GM21723 (cell line): ENCODE measurements around the gene OCA2.
"Not testable (repeated sequence)": the region's sequence is repeated elsewhere in the genome, so short reads cannot be mapped to it uniquely, and the experiment has no call there.

Experiments
- ATAC-seq: cut with Tn5 transposase; IDR thresholded peaks from one replicate; pipeline ENCODE4 v1.9.1; 2021; ENCODE audit warnings: mild to moderate bottlenecking, moderate library complexity; ENCODE audit not compliant: unreplicated experiment

OCA2 gene

DNA sequence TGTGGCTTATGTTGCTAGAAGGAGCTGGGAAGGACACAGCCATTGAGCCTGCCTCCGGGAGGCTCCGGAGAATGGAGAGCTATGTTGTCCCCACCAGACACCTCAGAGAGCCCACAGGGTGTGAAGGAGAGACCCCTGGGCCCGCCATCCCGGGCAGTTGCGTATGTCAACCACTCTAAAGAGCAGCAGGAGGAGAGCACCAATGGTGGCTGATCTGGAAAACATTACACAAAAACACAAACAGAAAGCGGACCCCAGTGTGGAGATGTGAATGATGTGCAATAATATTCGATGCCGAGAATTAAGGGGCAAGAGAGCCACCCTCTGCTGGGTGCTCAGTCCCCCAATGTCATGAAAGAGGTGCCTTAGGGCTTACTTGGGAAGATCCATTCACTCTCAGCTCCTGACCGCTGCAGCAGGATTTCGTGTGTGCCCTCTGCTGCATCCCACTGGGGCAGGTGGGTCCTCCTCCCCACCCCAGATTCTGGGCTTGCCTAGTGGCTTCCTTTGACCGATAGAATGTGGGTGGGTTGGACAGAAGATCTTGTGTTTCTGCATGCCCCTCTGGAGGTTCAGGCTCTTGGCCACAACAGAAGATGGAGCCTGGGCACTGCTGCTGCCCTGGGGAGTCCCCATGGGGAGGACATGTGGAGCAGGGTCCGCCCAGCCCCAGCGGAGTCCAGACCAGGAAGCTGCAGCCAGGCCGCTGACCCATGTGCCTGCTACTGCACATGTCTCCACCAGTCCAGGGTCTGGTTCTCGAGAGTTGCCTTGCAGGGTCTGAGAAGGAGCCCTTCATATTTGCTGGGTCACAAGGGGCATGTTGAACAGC is 245.3 kb downstream of the OCA2 start:
- ATAC-seq = no peak

DNA sequence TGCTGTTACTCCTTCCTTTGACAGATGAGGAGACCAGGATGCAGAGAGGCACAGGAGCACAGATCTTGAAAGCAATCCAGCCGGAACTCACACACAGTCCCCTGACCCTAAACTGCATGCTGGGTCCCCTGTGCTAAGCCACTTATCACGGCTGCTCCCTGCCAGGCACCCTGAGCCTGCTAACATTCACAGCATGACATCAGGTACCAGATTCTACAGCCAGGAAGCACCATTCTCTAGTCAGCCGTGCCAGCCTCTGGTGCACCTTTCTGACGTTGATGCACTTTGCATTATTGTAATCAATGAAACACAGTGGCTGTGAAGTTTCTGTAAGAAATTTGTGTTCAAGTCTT is 247.3 kb downstream of the OCA2 start:
- no peak for ATAC-seq

DNA sequence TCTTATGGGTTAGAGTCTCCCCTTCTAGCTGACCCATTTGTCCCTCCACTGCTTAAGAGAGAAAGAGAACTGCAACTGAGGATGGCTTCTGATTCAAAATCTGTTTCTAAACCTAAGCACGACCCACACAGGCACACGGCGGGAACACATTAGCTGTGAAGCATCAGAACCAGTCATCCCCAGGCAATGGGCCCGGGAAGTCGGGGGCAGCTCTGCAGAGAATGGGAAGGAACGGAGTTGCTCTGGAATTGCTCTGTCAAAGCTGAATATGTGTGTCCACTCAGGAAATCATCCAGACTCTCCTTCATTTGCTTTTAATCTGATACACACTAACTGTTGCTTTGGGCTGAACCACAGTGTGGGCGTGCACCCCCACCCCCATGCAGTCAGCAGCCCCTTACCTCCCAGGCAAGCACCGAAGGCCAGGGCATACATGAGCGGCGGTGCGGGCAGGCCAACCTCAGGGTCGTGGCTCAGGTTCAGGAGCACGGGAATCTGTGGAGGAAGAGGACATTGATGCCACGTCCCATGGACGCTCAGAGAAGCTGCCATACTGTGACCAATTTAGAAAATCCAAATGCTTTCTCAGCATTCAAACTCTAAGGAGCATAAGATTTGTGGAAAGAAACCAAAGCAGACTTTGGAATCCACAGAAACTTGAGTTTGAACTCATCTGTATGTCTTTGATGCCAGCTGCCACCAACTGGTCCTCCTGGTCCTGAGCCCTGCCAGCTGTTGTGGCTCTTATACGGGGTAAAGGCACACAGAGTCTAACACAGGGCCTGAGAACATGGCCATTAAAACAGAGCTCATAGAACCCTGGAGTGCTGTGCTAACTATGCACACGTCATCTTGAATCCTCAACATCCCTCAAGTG is 247.9 kb downstream of the OCA2 start:
- ATAC-seq = no peak

DNA sequence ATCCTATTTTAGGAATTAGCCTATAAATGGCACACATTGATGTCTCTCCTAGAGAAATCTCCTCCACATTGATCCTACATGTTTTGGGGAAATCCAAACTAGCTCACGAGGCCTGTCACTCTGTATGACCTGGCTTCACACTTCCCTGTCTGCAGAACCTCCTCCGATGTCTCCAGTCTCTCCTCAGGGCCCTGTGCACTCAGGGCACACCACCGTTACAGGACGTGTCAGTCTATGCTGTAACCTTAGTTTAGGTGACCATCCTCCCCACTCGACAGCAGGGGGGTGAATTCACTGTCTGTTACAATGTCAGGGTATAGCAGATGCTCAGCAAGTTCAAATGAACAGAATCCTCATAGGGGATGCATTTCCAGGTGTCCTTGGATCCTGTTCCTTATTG is 249.1 kb downstream of the OCA2 start:
- no peak for ATAC-seq

DNA sequence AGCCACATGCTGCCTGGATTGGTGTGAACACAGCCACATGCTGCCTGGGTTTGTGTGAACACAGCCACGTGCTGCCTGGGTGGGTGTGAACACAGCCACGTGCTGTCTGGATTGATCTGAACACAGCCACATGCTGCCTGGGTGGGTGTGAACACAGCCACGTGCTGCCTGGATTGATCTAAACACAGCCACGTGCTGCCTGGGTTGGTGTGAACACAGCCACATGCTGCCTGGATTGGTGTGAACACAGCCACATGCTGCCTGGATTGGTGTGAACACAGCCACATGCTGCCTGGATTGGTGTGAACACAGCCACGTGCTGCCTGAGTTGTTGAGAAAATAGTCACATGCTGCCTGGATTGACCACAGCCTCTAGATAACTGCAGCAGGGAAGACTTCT is 250.2 kb downstream of the OCA2 start:
- ATAC-seq = not testable (repeated sequence)

DNA sequence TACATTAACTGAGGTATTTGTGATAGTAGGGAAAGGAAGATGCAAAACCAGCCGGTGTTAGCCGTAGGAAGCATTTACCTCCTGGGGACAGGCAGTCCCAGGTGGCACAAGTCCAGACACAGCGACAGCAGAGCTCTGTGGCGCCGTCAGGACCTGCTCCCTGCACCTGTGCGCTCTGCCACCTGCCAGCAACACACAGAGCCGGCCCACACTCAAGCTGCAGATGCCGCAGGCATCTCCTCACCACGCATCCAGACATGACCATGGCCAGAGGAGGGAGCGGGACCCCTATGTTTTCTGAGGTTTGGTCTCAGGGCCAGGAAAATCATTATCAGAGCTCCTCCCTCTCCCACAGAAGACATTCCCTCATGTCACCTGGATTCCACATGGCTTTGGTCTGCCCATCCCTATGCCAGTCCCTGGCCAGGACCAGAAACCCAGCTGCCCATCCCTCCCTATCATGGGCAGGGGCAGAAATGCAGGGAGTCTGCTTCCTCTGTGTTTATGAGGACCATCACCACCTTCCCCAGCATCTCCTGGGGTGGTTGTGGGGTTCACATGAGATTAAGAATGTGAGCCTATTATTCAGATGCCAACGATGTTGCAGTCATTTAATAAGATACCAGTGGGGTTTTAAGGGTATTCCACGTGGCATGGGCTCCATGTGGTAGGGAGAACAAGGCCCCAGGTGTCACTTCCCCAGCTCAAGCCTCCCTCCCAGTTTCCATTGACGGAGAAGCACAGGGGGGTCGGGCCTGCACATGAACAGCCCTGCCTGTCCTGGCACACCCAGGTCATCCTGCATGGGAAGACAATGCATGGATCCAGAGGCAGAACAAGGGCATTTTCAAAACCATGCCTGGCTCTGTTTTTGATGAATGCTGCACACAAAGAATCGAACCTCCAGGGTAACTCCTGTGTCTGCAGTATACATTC is 251.1 kb downstream of the OCA2 start:
- no peak for ATAC-seq

DNA sequence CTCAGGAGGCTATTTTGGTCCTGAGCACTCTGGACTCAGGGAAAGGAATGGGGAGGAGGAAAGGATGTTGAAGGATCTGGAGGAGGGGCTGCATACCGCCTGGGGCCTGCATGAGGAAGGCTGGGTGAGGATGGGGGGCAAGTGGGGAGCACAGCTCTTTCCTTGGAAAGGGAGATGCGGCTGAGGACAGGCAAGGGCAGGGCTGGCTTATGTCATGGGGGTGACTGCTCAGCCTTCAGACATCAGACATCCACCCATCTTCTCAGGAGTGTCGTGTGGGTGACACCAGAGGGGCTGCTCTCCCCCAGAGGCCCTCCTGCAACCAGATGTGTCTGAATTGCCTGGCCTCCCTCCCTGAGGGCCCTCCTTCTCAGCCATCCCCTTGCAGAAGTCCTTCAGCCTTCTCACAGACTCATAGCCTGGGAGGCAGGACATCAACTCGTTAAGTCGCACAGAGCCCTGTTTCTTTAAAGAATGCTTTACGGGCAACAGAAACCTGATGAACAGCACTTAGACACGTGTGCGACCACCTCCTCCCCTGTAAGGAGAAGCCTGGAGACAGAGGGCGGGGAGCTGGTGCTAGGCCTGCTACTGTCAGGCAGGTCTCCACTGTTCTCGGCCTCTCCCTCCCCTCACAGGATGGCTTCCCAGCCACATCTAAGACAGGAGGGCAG is 252.3 kb downstream of the OCA2 start:
- ATAC-seq = no peak

DNA sequence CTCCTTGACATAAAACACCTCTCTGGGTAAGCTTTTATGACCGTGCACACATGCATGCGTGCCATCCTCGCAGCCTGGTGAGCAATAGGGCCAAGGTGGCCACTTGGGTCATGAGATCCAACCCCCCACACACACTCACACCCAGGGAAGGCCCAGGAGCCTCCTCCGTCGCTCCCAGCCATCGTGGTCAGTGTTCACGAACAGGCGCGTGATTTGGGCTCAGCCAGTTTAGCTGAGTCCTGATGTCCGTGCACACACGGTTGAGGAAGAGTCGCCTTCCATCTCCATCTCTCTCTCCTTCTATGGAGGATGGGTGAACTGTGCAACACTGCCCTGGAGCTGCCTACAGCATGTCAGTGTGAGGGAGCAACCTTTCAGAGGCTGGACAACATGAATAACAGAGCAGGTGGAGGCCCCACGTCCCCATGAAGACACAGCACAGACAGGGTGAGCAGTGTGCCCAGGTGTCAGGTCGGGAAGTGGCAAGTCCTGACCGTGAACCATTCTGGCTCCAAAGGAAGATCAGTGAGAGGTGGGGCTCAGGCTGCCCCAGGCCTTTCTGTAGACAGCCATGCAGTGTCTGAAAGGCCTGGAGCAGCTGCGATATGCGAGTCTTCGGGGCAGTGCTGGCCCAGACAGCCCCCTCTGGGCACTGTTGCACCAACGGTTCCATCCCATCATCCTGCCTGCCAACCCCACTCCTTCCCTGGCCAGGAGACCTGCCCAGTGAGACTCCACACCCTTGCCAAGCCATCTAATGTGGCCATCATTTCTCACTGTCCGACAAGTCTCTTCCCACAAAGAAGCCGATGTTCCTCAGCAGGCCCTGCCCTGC is 253.4 kb downstream of the OCA2 start:
- no peak for ATAC-seq

DNA sequence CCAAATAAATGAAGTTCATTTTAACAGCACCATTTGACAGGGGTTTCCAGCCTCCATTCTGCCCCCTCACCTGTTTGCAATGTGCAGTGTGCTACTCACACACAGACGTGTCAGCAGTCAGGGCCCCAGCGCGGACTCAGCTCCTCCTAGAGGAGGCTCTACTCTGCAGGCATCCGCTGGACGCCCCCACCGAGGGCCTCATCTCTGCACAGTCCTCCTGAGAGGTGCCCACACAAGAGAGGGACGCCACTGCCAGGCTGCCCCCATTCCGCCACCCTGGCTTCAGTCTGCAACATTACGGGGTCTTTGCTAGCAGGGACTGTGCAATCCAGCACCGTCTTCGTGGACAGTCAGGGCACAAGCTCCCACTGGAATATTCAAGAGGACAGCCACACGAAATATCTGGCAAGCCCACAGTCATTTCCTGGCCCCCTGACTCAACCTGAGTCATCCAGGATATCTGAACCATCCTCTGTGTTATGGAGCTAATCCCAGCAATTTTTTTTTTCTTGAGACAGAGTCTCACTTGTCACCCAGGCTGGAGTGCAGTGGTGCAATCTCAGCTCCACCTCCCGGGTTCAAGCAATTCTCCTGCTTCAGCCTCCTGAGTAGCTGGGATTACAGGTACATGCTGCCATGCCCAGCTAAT is 255.0 kb downstream of the OCA2 start:
- ATAC-seq = no peak

DNA sequence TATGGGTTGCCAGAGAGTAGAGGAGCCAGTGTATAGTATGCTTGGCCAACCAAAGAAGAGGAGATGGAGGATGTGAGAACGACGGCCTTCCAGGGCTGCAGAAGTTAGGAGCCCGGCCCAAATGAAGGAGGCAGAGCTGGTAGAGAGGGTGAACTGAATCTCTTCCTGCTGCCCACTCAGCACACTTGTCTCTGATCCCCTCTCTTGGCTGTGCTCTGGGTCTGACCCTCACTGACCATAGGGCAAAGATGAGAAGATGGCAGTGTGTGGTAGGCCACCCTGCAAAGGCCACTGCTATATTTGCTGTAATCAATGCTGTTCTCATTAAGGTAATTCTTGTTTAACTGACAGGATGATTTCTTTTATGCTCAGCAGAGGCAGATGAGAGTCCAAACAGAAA is 256.0 kb downstream of the OCA2 start:
- ATAC-seq = no peak

DNA sequence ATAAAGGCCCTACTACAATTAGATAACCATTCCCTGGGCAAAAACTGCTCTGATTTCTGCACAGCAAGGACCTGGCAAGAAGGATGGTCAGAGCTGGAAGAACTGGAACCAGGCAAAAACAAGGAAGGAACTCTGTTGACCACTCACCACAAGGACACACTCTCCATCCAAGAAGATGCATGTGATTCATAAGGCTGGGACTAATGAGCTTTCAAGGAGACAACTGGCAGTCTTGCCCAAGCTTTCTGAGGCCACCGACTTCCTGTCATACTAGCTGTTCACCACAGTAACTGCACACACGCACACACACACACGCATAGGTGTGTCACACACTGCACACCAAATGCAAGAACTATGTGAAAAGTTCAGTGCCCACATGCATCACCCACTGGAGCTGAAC is 256.6 kb downstream of the OCA2 start:
- ATAC-seq = no peak

DNA sequence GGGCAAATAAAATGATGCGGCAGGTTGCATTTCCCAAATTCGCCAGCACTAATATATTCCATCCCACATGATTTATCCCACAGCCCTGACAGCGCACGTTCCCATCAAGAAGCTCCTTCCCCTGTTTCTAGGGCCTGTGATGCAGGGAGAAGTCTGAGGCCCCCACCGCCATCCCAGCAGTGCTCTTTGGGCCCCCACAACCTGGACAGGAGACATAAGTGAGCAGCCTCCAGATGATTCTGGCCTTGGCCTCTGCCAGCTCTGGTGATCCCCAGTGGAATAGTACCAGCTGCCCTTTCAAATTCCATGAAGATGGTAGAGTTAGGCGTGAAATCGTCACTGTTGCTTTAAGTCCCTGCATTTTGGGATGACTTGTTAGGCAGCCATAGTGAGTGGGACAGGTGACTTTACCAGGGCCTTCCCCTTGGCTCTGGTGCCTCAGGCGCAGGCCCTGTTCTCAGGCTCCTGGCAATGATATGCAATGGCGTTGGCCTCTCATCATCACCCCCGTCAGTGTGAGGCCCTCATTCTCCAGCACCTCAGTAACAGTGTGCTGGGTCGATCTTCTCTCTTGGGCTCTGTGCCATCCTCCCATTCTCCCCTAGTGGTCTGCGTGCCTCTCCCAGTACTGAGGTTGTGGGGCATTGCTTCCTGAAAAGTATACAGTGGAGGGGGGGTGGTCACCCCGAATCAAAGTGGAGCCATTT is 263.7 kb downstream of the OCA2 start:
- no peak for ATAC-seq

DNA sequence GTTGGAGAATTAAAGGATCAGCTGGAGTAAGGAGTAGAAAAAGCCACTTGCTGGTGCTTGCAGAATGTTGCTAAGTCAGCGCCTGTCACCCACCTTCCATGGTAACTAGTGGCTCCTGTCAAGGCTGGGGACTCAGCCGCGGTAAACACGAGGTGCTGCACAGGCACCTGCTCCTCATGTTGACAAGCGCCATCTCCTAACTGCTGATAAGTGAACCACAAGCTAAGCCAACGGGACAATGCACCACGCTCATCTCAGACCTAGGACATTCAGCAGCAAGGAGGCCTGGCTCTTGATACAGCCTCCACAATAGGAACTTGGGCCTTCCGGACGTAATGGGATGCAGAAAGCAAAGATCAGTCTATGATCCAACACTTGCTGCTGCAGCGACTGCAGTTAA is 264.4 kb downstream of the OCA2 start:
- no peak for ATAC-seq

DNA sequence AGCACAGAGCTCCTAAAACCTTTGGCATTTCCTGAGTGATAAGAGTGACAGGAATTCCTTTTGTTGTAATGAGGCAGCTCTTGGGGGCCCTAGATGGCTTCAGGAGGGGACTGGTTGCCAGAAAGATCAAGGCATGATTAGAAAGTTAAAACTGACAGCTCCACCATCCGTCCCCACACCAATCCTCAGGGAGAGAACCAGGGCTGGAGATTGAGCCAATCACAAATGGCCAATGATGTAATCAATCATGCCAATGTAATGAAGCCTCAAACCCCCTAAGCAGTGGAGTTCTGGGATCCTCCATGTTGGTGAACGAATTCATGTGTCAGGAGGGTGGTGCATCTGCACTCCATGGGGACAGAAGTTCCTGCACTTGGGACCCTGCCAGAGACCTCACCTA is 265.1 kb downstream of the OCA2 start:
- ATAC-seq = no peak

DNA sequence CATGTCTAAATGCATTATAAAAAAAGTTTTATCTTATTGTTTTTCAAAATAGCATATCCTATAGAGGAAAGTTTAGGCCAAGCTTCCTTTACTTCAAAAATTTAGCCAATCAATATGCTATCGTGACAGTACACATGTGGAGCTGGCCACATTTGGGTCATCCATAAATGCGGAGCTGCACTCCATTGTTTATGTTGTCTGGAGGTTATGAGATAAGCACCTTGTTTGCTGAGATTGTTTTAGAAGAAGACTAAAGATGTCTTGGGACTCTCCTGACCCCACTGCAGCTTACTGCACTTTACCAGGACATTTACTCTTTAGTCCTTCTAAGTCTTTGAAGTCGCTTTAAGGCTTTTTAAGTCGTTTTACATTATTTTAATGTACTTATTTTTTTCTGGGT is 265.9 kb downstream of the OCA2 start:
- ATAC-seq = no peak

DNA sequence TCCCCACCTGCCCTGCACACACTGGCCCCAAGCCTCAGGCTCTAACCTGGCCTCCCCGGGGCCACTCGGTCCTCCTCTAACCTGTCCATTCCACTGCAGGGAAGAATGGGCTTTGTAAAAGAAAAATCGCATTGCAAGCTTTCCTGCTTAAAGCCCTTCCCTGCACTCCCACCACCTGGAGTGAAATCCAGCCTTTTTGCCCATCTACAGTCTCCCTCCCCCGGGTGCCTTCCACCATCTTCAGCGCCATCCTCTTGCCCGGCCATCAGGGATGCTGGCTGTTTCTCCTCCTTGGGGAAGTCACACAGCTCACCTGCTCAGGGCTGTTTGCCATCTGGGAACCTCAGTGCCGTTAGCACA is 266.9 kb downstream of the OCA2 start:
- ATAC-seq = no peak

DNA sequence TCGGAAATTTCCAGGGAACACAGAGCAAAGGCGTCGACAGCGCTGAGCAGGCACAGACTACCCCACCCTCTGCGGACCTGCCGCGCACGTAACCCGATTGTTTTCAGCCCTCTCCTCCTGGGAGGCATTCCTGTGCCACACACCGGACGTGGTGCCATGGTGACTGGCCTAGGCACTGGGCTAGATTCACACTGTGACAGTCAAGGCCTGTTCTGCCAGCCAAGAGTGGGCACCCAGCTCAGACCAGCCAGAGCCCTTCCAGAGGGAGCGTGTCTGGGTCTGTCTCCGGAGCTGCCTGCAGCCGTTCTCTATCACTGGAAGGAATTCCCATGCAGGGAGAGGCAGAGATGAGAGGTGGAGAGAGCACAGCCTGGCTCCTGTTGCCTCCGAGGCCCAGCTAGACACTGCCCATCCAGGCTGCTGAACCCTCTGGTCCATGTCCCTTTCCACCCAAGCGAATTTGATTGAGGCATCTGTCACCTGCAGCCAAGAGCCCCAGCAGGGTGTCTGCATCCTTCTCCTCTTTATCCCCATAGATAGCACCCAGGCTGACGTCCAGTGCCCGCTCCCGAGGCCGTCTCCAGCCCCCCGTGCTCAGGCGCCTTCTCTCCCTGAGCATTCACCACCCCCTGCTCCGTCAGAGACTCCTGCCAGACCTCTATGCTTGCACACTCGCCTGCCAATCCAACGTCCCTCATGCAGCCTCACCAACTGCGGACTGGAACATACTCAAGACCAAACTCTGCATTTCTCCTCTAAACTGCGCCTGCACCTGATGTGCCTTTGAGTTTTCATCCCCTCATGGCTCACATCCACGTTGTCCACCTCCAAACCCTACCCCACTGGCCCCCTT is 267.5 kb downstream of the OCA2 start:
- ATAC-seq = no peak

DNA sequence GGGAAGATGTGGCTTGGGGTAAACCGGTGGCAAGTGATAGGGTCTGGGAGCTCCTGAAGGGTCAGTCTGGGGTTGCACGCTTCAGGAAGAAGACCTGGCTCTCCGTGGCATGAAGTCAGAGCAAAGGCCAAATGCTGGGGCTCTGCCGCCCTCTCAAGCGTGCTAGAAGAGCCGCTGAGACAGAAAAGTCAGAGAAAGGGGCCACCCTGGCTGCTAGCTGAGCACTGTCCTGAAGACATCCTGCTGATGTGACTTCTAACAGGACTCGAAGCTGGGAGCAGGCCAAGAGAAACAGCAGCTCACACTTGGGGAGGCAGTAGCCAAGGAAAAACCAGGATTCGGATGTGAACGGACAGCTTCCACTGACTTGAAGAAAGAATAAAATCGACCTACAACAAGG is 270.4 kb downstream of the OCA2 start:
- ATAC-seq = no peak
